ENCODE data around the gene ZAP70.

The ZAP70 gene

GRCh38 chr2:97763176-97763845 lies 49.9 kb downstream of the ZAP70 start:
- Histone ChIP-seq H3K27me3 (ENCODE audit: insufficient read depth, low read length, poor library complexity, severe bottlenecking) (no peaks in the 10 kb centered on the region), H3K36me3 (ENCODE audit: insufficient read depth, low read length) (peaks cover 27% of the 10 kb centered on the region; the same call in 1 of the 2 replicates), H3F3A (ENCODE audit: low read depth) (no peaks in the 10 kb centered on the region), H3K9me3 (ENCODE audit: insufficient read depth, low read depth, low read length) (no peaks in the 10 kb centered on the region), H3K79me2 (ENCODE audit: insufficient read depth, low read length) (no peaks in the 10 kb centered on the region), H3K4me1 (ENCODE audit: insufficient read depth, low read length, poor library complexity, severe bottlenecking) (peaks cover 25% of the 10 kb centered on the region), H3K4me3 (ENCODE audit: low read length, poor library complexity, severe bottlenecking) (no peak overlapping the region), H3K9me2 (replicated peaks; ENCODE audit: low read depth, low read length) (no peaks in the 10 kb centered on the region), H3K9ac (ENCODE audit: low read depth, low read length, poor library complexity, severe bottlenecking) (no peak overlapping the region), H3K4me2 (ENCODE audit: low read depth, low read length, poor library complexity, severe bottlenecking) (no peak overlapping the region), H2AFZ (ENCODE audit: low read length) (no peak overlapping the region), H4K20me1 (ENCODE audit: insufficient read depth, low read length, poor library complexity, severe bottlenecking) (no peaks in the 10 kb centered on the region)
- TF ChIP-seq CTCF (conservative IDR thresholded peaks at IDR 0.05; ENCODE audit: low read length) (no peak), EZH2phosphoT487 (IDR thresholded peaks at IDR 0.05; ENCODE audit: borderline replicate concordance) (no peak)

GRCh38 chr2:97764559-97765263 lies 51.3 kb downstream of the ZAP70 start:
- peaks cover 19% of the 10 kb centered on the region for H3K4me1 ChIP-seq (ENCODE audit: insufficient read depth, low read length, poor library complexity, severe bottlenecking)
- no peaks in the 10 kb centered on the region for H3K9me2 ChIP-seq (replicated peaks; ENCODE audit: low read depth, low read length)
- no peak overlapping the region for H2AFZ ChIP-seq (ENCODE audit: low read length)
- TF ChIP-seq EZH2phosphoT487 (IDR thresholded peaks at IDR 0.05; ENCODE audit: borderline replicate concordance), result no peak
- no peak for TF ChIP-seq CTCF (conservative IDR thresholded peaks at IDR 0.05; ENCODE audit: low read length)
- no peaks in the 10 kb centered on the region for H3K79me2 ChIP-seq (ENCODE audit: insufficient read depth, low read length)
- H3K4me2 ChIP-seq (ENCODE audit: low read depth, low read length, poor library complexity, severe bottlenecking), result no peak overlapping the region
- H3F3A ChIP-seq (ENCODE audit: low read depth), result no peaks in the 10 kb centered on the region
- no peaks in the 10 kb centered on the region for H3K27me3 ChIP-seq (ENCODE audit: insufficient read depth, low read length, poor library complexity, severe bottlenecking)
- H4K20me1 ChIP-seq (ENCODE audit: insufficient read depth, low read length, poor library complexity, severe bottlenecking), result no peaks in the 10 kb centered on the region
- no peak overlapping the region for H3K9ac ChIP-seq (ENCODE audit: low read depth, low read length, poor library complexity, severe bottlenecking)
- H3K9me3 ChIP-seq (ENCODE audit: insufficient read depth, low read depth, low read length), result no peaks in the 10 kb centered on the region
- H3K36me3 ChIP-seq (ENCODE audit: insufficient read depth, low read length), result peaks cover 23% of the 10 kb centered on the region; the same call in 1 of the 2 replicates
- no peak overlapping the region for H3K4me3 ChIP-seq (ENCODE audit: low read length, poor library complexity, severe bottlenecking)

GRCh38 chr2:97765933-97766332 lies 52.6 kb downstream of the ZAP70 start:
- Histone ChIP-seq H3K27me3 (ENCODE audit: insufficient read depth, low read length, poor library complexity, severe bottlenecking) (no peaks in the 10 kb centered on the region), H3K79me2 (ENCODE audit: insufficient read depth, low read length) (no peaks in the 10 kb centered on the region), H3K9me3 (ENCODE audit: insufficient read depth, low read depth, low read length) (no peaks in the 10 kb centered on the region), H3K4me2 (ENCODE audit: low read depth, low read length, poor library complexity, severe bottlenecking) (peak overlapping the region; percentile 0), H3K36me3 (ENCODE audit: insufficient read depth, low read length) (peaks cover 23% of the 10 kb centered on the region; the same call in 1 of the 2 replicates), H3K9me2 (replicated peaks; ENCODE audit: low read depth, low read length) (no peaks in the 10 kb centered on the region), H4K20me1 (ENCODE audit: insufficient read depth, low read length, poor library complexity, severe bottlenecking) (no peaks in the 10 kb centered on the region), H3K4me1 (ENCODE audit: insufficient read depth, low read length, poor library complexity, severe bottlenecking) (peaks cover 14% of the 10 kb centered on the region), H3K4me3 (ENCODE audit: low read length, poor library complexity, severe bottlenecking) (no peak overlapping the region), H2AFZ (ENCODE audit: low read length) (no peak overlapping the region), H3F3A (ENCODE audit: low read depth) (no peaks in the 10 kb centered on the region), H3K9ac (ENCODE audit: low read depth, low read length, poor library complexity, severe bottlenecking) (no peak overlapping the region)
- TF ChIP-seq EZH2phosphoT487 (IDR thresholded peaks at IDR 0.05; ENCODE audit: borderline replicate concordance) (no peak), CTCF (conservative IDR thresholded peaks at IDR 0.05; ENCODE audit: low read length) (no peak)

All from Loucy (cell line).